Measurements from ENCODE around the gene NHSL2. TPM values are rescaled to one million over a fixed set of nuclear protein-coding genes. Genes with fewer than 3 reads are reported as not detected.

The NHSL2 gene
- polyA plus RNA-seq, 12 donors, result 7.5 to 33.2 (median 9.5) TPM; not detected in 1

DNA sequence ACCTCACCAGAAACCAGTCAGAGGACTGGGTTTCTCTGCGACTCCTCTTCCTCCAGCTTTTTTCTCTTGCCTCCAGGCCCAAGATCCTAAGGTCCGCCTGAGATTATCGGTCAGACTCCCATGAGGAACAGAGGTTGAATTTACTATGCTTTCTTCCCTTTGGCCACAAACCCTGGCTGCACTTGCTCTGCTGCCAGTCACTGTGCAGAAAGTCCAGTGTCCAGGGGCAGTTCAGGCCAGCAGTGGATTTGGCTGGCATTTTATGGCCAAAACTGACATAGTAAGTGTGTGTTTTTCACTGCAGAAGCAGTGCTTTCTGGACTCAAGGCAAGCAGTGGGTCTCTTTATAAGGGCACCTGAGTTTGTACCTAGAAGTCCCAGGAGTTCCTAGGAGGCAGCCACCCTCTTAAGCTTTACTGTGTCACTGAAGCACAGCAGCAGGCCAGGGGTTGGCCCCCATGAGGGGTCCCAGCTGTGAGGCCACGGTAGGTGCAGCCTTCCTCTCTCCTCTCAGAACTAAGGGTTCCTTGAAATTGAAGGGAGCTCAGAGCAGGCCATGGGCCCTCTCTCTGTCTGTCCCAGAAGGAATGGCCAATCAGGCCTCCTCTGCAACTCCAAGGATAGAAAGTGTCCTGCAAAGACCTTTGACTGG, 217.7 kb downstream of the NHSL2 start:
- no peak for DNase-seq

DNA sequence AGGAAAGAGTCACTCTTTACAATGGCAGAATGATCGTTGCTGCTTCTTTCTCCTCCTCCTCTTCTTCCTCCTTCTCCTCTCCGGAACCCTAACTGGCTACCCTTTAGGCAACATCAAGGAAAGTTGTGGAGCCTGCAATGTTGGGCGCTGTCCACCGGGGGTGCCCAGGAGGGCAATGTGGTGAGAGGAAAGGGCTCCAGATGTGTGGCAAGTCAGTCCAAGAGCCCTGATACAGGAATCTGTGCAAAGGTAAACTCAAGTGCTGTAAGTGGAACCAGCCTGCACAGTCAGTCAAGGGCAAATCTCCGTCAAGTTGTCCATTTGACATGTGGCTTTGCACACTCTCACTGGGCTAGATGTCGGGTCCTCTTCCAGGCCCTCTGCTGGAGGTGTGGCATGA, 218.2 kb downstream of the NHSL2 start:
- no peak for DNase-seq

DNA sequence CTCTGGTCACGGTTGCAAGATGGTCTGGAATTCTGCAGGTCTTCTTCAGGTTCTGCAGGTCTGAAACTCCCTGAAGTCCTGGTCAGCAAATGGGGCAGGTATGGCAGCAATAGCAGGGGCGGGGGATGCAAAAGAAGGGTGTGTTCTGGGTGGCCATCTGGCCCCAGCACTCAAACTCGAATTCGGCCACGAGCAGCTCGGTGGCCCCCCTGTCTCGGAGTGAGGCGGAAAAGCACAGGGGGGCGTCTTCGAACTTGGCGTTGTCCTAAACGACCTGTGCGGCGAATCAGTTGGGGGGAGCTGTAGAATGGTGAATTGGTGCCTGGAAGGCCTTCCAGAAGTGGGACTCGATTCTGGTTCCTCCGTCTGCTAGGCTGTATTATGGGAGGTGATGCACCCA, 219.0 kb downstream of the NHSL2 start:
- DNase-seq, result no peak

DNA sequence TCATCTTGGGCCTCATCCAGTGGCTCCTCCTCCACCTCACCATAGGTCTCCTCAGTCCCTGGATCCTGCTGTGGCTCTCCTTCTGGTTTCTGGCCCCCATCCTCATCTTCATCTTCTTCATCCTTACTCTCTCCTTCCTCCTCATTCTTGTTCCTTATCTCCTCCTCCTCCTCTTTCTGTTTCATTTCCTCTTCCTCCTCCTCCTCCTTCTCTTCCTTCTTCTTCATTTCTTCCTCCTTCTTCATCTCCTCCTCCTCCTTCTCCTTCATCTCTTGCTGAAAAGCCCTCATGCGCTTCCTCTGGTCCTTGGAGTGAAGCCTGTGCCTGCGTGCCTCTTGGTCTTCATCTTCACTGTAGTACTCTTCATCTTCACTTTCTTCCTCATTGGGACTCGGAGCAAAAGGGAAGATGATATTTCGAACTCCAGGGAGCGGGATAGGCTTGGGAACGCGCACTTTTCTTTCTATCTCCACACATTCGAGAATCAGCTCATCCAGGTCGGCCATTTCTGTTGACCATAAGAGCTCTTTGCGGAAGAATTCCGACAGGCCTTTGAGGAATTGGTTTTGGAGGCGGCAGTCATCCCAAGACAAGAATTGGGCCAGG, 219.6 kb downstream of the NHSL2 start:
- DNase-seq, result no peak

DNA sequence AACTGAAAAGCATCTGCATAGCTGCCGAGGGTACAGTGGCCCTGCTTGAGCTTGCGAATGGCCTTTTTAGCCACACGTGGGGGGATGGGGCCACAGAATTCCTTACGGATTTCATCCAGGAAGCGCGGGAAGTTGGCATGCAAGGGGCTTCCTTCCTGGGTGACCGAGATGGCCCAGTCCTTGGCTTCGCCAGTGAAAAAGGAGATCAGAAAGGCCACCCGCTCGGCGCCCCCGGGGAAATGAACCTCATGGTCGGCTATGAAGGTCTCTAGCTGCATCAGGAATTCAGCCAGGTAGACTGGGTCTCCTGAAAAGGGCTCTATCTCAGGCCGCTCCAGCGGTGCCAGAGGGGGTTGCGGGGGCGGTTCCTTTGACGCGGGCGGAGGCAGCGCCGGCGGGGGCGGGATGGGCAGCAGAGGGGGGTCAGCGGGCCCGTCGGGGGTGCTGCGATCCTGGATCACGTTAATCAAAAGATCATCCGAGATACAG, 220.2 kb downstream of the NHSL2 start:
- DNase-seq, result no peak

DNA sequence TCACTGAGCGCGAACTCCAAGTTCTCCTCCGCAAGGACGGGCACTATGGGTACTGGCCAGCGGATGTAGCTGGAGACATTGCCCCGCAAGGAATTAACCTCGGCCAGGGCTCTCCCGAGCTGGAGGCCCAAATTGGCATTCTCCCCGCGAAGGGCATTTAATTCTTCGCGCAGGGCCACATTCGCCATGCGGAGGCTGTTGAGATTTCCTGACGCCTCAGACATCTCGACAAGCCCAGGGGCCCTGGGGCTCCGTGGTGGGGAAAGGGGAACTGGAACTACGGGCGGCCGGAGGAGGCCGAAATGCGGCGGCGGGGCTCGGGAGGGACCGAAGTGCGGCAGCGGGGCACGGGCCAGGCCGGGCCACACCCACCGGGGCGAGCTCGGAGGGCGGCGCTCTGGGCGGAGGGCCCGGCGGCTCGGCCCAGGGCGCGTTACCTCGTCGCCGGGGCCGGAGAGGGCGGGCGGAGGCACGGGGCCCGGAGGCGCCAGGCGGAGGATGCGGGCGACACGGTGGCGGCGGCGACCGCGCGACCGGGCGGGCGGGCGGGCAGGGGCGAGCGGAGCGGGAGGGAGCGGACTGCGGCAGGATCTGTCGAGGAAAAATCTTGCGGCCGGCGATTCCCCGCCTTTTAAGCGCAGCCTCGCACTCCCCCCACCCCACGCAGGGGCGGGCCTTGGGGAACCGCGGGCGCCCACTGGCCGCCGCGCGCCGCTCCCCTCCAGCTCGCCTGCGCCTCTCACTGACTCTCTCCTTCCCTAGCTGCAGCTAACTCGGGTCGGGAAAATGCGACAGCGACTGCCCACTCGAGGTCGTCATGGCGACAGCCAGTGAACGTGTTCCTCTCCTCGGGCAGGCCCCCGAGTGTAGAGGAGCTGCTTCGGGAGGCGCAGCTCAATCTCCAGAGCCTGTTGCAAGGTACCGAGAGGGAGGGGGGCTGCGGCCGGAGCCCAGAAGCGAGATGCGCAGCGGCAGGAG, 221.0 kb downstream of the NHSL2 start, which contains the start of gene RTL5:
Gene RTL5 (minus strand): TSS at position 599 of the 978 bp plus-strand sequence.
- peak; percentile 84 for DNase-seq

DNA sequence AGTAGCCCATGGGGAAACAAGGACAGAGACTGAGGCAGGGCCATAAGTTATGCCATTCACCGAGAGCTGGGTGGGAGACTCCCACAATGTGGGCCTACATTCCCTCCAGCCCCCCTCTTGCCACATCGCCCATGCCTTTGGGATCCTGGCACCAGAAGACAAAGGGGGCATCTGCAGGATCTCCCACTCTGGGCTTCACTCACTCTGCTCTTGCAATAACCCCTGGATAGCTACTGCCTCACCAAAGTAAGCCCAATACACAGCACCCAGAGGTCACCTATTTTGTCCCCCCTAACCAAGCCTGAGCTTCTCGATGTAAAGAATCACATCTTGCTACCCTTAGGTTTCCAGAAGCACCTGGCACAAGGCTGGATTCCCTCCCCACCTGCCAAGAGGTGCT, 221.8 kb downstream of the NHSL2 start:
- DNase-seq, result no peak

DNA sequence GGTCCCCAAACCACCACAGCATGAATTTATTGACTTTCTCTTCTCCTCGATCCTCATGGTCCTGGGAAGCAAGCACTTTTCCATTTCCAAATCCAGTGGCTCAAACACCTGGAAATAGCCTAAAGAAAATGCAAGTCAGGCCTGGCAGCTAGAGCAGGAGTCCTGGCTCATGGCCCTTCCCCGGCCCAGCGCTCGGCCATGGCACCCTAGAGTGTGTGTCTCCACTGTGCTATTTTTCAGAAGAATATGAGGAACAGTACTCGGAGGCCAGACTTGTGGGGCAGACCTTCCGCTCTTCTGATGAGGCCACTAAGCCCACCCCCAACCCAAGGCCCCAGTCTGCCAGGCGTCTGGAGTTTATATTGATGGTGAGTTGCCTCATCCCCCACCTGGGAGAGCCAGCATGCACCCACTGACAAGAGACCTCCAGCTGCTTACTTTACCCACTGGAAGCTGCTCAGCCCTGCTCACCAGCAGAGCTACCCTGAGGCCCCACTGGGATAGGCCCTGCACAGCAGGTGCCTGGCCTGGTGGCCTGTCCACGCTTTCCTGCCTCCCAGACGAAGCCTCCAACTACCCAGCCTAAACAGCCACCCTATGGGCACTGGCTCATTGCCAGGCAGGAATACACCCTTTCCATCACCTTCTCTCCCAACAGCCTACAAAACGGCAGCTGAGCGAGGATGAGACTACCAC, 223.4 kb downstream of the NHSL2 start:
- no peak for DNase-seq

DNA sequence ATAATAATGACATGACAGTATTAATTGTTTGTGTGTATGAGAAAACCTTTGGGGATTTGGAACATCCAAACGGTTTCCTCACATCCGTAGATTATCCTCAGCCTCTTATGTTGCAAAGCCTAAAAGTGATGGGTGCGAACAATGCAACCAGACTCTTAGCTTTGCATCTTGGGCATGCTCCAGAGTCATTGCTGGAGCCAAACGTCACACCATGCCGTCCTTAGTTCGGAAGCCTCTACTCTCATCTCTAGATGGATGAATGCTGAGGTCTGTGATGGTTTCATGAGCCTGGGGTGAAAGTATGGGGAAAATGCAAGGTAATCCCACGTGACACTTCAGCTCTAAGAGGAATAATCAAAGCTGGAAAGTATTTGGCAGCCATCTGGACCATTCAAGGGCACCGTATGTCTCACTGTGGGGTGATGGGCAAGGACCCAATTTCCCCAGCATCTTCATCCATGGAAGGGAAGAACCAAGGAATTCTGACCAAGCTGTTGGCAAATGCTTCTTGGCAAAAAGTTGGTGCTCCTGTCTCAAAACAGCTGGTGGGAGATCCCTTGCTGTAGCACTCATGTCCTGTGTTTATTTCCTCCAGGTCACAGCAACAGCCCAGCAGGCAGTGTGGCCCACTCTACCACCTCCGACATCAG, 227.3 kb downstream of the NHSL2 start:
- no peak for DNase-seq

DNA sequence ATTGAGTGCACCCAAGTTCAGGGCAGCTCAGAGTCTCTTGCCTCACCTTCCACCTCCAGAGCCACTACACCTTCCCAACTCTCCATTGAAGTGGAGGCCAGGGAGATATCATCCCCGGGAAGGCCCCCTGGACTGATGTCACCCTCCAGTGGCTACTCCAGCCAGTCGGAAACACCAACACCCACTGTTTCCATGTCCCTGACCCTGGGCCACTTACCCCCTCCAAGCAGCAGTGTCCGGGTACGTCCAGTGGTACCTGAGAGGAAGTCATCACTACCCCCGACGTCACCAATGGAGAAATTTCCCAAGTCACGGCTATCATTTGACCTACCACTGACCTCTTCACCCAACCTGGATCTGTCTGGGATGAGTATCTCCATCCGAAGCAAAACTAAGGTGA, 228.9 kb downstream of the NHSL2 start:
- no peak for DNase-seq

DNA sequence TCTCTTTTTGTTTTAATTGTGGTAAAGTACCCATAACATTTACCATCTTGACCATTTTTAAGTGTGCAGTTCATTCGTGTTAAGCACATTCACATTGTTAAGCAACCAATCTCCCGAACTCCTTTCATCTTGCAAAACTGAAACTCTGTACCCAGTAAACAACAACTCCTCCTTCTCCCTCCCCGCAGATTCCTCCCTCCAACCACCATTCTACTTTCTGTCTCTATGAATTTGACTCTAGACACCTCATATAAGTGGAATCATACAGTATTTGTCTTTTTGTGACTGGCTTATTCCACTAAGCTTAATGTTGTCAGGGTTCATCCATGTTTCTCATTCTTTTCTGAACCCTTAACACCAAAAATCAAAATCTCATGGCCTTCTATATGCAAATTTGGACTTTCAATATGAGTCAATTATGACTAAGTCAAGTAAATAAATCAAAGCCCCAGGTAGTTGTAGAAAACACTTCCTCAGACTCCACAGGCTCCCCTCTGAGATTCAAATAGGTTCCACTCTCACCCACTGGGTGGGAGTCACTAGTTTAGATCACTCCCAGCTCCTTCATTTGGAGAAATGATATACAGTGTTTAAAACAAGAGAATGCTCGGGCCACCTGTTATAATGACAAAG, 230.8 kb downstream of the NHSL2 start:
- no peak for DNase-seq

DNA sequence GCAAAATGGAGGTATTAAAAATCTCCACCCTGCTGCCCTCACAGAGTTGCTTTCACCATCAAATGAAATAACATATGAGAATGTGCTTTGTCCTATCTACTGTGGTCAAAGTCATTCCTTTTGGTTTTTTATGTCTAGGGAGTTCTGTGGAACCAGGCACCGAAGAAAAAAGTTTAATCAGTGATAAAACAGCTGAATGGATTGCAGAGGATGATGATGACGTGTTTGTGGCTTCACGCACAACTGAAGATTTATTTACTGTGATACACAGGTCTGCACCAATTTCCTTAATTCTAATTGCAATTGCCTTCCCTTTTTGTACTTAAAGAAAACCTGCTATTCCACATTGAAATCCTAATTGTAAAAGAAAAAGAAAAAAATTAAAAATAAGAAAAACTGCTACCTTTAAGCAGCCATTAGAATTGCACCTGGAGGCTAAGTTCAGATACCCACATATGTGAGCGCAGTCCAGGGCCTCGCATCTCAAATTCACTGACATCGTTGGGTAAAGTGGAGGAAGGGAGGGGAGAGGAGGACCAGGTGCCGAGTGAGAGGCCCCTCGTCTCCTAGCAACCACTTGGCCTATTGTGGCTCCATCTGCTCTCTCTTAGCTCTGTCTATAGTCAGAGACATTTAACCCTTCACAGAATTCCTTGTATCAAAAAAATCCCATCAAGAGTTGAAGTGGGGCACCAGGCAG, 231.6 kb downstream of the NHSL2 start:
- peak; percentile 76 for DNase-seq

DNA sequence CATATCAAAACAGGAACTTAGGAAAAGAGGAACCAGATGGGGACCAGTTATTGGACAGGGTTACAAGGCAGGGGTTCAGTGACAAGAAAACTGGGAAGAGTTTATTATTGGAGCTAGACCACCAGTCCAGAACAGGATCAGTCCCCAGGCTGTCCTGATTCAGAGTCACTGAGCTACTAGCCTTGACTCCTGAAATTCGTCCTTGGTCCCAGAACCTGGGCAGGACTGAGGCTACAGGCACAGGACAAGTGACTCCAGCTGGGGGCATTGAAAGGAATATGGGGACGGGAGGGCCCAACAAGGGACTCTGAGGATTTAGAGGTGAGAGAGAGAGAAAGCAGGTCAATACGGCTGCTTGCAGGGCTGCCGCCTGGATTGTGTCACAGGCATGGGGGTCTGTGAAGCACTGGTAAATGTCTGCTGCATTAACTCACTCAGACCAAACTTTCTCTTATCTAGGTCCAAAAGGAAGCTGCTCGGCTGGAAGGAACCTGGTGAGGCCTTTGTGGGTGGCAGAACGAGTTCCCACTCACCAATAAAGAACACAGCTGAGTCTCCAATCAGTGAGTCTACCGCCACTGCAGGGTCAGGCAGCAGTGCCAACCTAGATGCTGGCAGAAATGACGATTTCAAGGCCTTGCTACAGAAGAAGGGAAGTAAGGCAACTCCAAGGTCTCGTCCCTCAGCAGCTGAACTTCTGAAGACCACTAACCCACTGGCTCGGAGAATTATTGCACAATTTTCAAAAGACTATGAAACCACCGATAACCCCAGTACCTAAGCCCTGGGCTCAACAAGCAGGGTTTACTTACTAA, 232.4 kb downstream of the NHSL2 start:
- DNase-seq, result no peak

DNA sequence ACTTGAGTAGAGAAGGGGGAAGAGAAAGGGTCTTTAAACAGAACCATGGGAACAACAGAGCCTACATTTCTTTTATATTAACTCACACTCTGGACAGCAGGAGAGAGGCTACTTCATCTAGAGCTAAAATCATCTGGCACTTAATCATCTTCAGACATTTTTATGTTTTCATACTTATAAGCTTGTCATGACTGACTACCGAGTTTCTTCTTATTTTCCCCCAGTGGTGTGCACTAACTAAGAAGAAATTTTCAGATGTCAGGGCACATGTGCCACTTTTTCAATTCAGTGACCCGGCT, 232.9 kb downstream of the NHSL2 start:
- no peak for DNase-seq

DNA sequence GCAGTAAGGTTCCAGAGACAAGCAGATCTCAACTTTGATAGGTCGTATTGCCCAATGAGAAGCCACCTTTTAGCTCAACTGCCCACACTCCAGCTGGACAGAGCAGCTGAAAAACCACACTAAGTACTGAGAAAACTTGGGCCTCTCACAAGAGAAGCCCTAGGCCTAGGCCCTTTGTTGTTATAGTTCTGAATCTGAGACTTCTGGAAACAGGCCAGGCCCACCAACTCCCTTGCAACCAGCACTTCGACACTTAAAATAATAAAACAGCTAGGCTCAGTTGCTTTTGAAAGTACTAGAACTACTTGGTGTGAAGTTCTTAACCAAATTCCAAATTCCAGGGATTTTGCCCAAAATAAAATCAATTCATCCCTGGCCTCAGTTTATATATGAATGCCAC, 234.5 kb downstream of the NHSL2 start:
- DNase-seq, result no peak

DNA sequence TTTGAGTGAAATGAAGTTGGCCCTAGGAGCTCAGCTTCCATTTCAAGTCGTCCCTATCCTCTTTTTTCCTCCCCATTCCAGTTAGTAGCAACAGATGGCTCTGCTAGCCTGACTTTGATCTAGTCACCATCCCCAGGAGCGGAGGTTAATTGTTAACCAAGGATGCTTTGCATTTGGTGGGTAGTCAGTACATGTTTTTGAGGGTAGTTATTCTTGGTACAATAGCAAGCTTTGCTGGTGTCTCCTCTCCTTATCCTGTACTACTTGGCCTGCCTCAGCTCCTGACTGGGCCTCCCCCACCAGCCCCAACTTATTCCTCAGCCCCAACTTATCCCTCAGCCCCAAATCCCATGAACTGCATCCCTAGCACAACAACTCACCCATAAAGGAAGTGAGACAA, 235.9 kb downstream of the NHSL2 start:
- no peak for DNase-seq

DNA sequence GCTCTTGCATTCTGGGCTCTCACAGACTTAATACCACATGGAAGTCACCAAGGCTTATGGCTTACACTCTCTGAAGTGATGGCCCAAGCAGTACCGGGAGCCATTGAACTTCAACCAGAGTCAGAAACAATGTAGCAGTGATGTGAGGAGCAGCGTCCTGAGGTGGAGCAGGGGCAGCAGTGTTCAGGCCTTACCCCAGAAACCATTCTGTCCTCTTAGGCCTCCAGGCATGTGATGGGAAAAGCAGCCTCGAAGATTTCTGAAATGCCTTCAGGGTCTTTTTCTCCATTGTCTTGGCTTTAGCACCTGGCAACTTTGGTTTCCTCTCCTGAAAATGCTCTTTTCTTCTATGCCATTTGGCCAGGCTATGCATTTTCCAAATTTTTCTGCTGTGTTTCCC, 248.1 kb downstream of the NHSL2 start:
- no peak for DNase-seq

DNA sequence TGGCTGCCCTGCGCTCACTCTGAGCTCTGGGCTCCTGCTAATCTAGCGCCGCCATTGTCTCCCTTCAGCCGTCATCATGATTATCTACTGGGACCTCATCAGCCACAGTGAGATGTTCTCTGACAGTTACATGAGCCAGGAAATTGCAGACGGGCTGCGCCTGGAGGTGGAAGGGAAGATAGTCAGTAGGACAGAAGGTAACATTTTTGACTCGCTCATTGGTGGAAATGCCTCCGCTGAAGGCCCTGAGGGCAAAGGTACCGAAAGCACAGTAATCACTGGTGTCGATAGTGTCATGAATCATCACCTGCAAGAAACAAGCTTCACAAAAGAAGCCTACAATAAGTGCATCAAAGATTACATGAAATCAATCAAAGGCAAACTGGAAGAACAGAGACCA, 249.1 kb downstream of the NHSL2 start:
- DNase-seq, result no peak

DNA sequence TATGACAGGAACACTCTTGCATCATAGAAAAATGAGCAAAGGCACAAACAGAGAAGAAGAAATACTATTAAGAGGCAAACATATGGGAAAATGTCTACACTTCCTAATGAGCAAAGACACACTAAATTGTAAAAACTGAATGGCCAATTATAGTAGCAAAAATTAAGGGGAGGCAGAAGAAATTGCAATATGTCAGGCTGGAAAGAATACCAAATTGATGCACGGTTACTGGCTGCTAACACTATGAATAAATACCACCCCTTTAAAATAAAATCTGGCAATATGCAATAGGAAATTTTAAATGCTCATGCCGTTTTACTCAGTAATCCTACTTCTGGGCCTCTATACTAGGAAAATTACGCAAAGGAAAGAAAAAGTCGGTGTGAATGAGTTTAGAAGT, 254.9 kb downstream of the NHSL2 start:
- DNase-seq, result no peak
